CD4-positive, alpha-beta T cell treated with Interleukin-15 for 1 hour (primary cell): ENCODE results near the gene FGGY.

ENCODE experiments used
- DNase-seq: peaks from one replicate; pipeline ENCODE4 v3.0.0-alpha.2; 2020

The FGGY gene

DNA sequence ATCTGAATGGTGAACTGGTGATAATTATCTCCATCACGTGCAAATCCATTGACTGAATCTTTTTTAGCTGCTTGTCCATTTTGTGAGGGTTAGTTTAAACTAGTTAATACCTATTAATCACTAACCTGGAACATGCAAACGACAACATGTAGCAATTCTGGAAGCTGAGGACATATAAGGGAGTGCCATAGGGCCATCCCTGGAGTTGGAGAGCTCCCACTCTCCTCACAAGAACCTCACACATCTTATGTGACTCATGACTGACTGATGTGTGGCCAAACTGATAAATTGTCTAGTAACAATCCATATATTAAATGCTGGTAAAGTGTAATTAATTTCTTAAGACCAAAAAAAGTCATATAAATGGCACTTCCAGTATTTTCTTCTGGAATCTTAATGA, 454.9 kb downstream of the FGGY start:
- no peak for DNase-seq

DNA sequence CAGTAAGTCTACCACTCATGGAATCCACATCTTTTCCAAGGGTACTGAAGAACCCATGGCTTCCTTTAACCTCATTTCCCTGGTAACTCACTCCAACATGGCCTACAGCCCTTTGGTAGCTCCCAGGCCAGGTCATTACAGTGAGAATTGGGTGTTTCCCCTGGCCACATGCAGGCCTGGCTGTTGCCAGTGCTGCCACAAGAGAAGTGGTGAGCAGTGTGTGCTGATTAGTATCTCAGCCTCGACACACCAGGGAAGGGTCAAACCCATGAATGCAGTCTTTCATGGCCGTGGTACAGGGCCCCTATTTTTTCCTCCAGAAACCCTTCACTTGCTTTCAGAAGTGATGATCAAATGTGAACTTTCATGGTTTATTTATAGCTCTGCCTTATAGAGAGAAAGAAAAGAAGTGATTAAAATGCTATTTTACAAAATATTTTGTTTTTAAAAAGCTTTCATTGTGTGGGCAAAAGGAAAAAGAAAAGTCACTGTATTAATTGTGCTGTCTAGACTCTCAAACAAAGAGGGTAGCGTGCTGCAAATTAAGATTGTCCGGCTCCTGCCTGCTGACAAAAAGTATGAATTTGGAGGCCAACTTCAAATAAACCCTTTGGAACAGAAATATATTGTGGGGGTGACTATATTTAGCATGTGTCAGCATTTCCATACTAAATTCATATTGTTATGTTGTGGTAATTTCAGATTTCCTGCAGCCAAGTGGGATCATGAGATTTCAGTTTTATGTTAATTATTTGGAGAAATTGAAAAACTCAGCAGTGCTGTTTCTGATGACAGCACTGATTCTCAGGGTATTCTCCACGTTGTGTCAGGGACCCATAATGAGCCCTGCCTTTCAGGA, 455.9 kb downstream of the FGGY start:
- no peak for DNase-seq

GRCh38 chr1:59755069-59755685, 458.3 kb downstream of the FGGY start:
- no peak for DNase-seq

- DNase-seq, result no peak
Observed at GRCh38 chr1:59757197-59757747, 460.4 kb downstream of the FGGY start.

GRCh38 chr1:59759156-59759925, 462.4 kb downstream of the FGGY start:
- peak; percentile 72 for DNase-seq

DNA sequence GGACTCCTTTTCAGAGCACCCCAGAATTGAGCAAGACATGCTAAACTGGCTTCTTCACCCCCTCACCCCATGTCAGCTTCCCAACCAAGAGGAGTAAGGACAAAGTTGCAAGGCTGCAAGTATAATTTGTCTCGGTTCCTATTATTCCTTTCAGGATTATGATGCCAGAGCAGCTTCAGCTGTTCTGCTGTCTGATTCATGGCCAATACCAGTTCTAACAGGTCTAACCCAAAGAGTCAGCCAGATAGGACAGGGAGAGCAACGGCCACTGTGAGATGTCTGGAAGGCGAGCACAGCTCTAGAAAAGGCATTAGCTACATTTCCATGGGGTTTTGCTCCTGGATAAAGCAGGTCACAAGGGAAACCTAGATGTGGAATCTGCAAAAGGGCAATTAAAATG, 464.5 kb downstream of the FGGY start:
- no peak for DNase-seq

DNA sequence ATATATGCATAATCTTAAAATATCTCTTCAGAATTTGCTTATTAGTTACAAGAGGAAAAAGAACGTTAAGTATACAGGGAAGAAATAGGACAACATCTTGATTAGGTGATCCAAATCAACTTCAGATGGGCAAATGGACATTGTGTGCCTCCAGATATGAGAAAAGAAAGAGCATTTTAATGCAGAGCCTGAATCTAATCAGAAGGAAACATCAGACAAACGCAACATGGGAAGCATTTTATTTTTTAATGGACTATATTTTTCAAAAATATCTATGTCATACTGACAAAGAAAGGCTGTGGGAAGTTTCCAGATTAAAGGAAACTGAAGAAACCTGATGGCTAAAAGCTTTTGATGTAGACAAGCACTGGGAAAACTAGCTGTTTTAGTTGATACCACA, 466.5 kb downstream of the FGGY start:
- no peak for DNase-seq

- DNase-seq, result no peak
Observed at GRCh38 chr1:59765011-59765730, 468.3 kb downstream of the FGGY start.

- no peak for DNase-seq
Observed at GRCh38 chr1:59766227-59766855, 469.4 kb downstream of the FGGY start.

DNA sequence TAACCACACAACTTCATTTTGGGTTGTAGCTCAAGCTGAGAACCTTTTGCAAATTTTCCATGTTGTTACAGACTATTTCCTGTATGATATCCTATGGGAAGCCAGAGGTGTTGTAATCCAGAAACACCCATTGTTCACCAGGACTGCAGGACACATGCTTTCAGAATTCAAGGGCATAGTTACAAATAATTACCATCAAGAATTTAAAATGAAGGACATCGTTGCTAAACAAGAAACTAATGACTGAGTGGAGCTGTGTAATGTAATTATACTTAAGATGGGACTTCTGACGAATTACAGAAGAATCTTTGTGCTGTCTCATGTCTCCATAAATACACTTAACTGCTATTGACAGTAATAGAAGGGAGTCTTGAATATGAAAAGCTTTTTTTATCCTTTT, 470.2 kb downstream of the FGGY start:
- DNase-seq, result no peak

DNA sequence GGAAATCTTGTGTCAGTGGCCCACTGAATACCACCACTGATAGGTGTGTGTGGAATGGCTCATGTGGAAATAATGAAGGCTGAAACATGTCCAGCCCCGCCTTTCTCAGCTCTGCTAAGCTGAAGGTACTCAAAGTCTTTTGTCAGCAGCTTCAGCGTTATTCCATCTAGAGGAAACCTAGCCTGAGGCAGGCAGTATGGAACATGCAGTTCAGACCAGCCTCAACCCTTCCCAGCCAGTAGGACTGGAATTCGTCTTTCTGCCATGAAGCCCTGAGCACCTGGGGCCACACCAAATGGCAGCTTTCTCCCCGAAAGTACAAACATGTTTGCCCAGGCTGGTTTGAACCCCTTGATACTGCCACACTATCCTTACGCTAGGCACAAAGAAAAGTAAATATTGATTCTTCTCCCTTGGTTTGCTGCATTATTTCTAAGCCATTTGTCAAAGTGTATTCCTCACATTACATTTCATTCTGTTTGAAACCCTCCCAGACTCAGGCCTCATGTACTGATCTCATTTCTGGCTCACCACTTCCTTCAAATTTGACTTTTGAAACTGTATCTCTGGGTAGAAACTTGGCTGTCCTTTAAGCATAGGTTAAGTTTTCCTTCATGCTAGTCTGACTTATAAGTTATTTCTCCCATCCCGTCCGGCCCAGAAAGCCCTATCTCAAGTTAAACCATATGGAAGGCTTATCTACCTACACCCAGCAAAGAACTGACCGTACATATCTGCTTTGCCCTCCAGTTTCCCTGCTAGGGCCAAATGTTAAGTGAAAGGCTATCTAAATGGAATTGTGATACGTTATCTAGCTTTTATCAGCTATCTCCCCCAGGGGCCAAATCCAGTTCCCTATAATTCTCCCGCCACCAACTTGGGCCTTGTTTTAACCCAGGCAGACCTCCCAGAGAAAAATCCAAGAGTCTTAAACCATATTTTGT, 472.2 kb downstream of the FGGY start:
- DNase-seq, result no peak

DNA sequence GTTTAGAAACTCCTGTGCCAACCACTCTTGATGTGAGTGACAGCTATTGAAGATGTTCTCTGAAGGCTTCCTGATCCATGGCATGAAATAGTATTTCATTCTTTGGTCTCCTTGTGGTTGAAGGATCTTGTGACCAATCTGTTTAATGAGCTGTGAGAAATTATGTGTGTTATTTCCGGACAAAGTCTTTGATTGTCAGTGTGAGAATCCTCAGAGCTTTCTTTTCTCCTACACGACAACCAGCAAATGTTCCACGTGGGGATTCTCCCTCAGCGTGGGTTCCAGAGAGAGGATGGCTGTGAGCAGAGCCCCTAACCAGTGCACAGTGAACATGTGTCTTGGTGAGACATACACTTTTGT, 472.8 kb downstream of the FGGY start:
- DNase-seq, result no peak

- DNase-seq, result no peak
Observed at GRCh38 chr1:59771361-59771760, 474.5 kb downstream of the FGGY start.

DNA sequence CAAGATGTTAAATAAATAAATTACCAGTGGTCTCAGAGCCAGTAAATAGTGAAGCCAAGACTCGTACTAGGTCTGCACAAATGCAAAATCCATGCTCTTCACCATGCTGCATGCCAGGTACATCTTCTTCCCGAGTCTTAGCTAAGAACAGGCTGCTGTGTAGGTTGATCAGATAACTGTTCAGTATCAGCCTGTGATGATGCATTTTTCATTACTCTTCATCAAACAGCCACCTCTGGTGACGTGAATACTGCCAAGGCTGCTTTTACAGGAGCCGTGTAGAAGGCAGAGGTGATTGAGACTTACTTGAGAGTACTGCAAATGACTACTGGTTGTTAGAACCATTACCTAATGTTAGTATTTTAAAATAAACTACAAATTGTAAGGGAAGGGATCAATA, 478.6 kb downstream of the FGGY start:
- no peak for DNase-seq

GRCh38 chr1:59776960-59777852, 480.3 kb downstream of the FGGY start:
- no peak for DNase-seq

DNA sequence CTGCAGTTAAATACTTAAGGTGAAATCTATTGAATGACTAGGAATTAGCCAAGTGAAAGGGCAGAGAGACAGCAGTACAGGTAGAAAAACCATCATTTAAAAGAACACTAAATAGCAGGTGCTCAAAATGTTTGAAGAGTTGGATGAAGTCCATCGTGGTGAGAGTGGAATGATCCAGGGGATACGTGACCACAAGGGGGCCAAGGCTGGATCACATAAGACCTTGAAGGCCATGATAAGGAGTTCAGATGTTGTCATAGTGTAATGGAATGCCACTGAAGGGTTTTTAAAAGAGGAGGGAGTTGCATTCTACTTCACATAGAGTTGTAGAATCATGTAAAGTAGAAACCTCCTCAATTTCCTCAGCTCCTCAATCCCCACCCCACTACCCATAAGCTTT, 483.1 kb downstream of the FGGY start:
- DNase-seq, result no peak

GRCh38 chr1:59788825-59789224, 491.9 kb downstream of the FGGY start:
- DNase-seq, result no peak

DNA sequence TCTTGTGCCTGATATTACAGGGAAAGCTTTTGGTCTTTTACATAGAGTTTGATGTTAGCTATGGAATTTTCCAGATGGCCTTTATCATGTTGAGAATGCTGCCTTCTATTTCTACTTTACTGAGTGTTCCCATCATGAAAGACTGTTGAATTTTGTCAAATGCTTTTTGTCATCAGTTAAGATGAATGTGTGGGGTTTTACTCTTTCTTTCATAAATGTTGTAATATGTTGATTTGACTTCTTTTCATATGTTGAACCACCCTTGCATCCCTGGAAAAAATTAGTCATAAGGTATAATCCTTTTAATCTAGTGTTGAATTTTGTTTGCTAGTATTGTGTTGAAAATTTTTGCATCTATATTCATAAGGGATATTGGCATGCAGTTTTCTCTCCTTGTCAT, 501.7 kb downstream of the FGGY start:
- DNase-seq, result no peak

- no peak for DNase-seq
Observed at GRCh38 chr1:59803458-59804038, 506.7 kb downstream of the FGGY start.

- no peak for DNase-seq
Observed at GRCh38 chr1:59804301-59804700, 507.4 kb downstream of the FGGY start.
